Activated CD4-positive, alpha-beta memory T cell treated with anti-CD3 and anti-CD28 coated beads for 36 hours (primary cell): ENCODE measurements around the gene IBA57. TPM values are rescaled to one million over a fixed set of nuclear protein-coding genes. Genes with fewer than 3 reads are reported as not detected.

Experiments
- CTCF ChIA-PET: fragments of 350-600 bp; sonication (Branson Sonifier 250); formaldehyde crosslinking; loops from one replicate; lab custom pipeline; 2021; ENCODE audit warnings: antibody characterized with exemption, inconsistent platforms; lab: Charles Lee
- POLR2A ChIA-PET: fragments of 350-600 bp; sonication (Branson Sonifier 250); formaldehyde crosslinking; loops from one replicate; lab custom pipeline; 2021; ENCODE audit warnings: antibody characterized with exemption; lab: Charles Lee
- DNase-seq: peaks from one replicate; pipeline ENCODE4 v3.0.0-alpha.2; 2020
- H3K27ac Mint-ChIP-seq: one replicate; pipeline ENCODE4 v1.8.0; 2021; ENCODE audit warnings: mixed read lengths
- H3K27me3 Mint-ChIP-seq: one replicate; pipeline ENCODE4 v1.8.0; 2021; ENCODE audit warnings: mixed read lengths
- H3K36me3 Mint-ChIP-seq: one replicate; pipeline ENCODE4 v1.8.0; 2021; ENCODE audit warnings: mixed read lengths
- H3K4me1 Mint-ChIP-seq: one replicate; pipeline ENCODE4 v1.8.0; 2021; ENCODE audit warnings: low read depth, mixed read lengths
- H3K4me3 Mint-ChIP-seq: one replicate; pipeline ENCODE4 v1.8.0; 2021; ENCODE audit warnings: mild to moderate bottlenecking, mixed read lengths
- H3K9me3 Mint-ChIP-seq: one replicate; pipeline ENCODE4 v1.8.0; 2021; ENCODE audit warnings: mixed read lengths
- intact Hi-C: fragments of 100-400 bp; cut with micrococcal nuclease; formaldehyde crosslinking; loops from one replicate; pipeline ENCODE4 v1.15.1; 2023
- total RNA-seq, 2 experiments: library from RNA; stranded (reverse); gene quantifications; one replicate each; pipeline ENCODE4 v1.2.3, GENCODE V29; 2021

IBA57 gene
- 1 to 10 TPM; 3.8 to 4.8 TPM for total RNA-seq

DNA sequence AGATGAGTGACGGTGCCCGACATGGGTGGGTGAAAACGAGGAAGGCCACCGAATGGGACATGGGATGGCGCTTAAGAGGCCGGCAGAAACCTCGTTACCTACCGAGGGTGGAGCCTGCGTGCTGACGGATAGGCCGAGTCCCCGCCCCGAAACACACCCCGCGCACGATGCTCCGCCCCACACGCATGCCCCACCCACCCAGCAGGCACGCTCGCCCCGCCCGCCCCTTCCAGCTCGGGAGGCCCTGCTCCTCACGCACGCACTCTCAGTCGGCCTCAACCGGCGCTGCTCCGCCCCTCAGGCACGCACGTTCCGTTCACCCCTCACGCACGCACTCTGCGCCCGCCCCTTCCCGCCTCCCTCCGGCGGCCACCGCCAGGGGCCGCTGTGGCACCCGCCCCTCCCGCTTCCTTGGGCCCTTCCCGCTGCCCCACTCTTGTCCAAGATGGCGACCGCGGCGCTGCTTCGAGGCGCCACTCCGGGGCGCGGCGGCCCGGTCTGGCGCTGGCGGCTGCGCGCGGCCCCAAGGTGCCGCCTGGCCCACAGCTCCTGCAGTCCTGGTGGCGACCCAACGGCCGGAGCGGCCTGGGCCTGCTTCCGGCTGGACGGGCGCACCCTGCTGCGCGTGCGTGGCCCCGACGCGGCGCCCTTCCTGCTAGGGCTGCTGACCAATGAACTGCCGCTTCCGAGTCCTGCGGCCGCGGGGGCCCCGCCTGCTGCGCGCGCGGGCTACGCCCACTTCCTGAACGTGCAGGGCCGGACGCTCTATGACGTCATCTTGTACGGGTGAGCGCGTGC lies at the start of gene IBA57:
TSS of gene IBA57 (plus strand) at position 433 of the 798 bp plus-strand sequence. CDS start at position 446, 13 bp downstream.
- intact Hi-C loops: loop anchor here (1.0 to 10.0 kb wide), 8 partner anchors 25 to 431 kb away; partner anchors contain the start of genes ARF1, C1orf35, GUK1 and JMJD4
- Mint-ChIP-seq H3K27me3 (no peaks in the 10 kb centered on the region), H3K4me3 (peak within 1 kb of the TSS; percentile 81), H3K36me3 (no peaks in the 10 kb centered on the region), H3K27ac (peak within 1 kb of the TSS; percentile 89), H3K9me3 (no peaks in the 10 kb centered on the region), H3K4me1 (peaks cover 33% of the 10 kb centered on the region)
- peak; percentile 100 for DNase-seq
- ChIA-PET POLR2A (interaction anchor here (0.7 to 3.2 kb wide), 11 partner anchors 9 to 241 kb away, joined by 3 to 33 read pairs (median 4); partner anchors contain the start of genes ARF1, GUK1 and TRIM11), CTCF (interaction anchor here (0.6 to 4.4 kb wide), 23 partner anchors 8 to 404 kb away, joined by 3 to 46 read pairs (median 4); partner anchors contain the start of gene GUK1)

DNA sequence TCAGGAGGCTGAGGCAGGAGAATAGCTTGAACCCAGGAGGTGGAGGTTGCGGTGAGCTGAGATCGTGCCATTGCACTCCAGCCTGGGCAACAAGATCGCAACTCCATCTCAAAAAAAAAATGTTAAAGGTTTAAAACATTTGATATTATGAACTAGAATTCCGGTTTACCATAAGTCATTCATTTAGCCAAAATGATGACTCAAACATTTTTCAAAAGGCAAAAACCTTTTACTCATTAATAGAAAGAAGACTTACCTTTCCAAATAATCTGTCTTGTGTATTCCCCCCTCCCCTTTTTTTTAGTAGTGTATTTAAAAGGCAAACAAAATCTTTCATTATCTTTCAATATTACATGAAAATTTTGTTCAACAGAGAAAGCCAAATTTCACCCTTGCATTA lies 48.3 kb upstream of the IBA57 start:
- peaks cover 4% of the 10 kb centered on the region for H3K9me3 Mint-ChIP-seq
- no peak overlapping the region for H3K27ac Mint-ChIP-seq

GRCh38 chr1:228118040-228118439 lies 47.6 kb upstream of the IBA57 start:
- no peak overlapping the region for H3K4me3 Mint-ChIP-seq

More for the DNA sequence above, 48.3 kb upstream of the IBA57 start:
- H3K4me3 Mint-ChIP-seq: no peak overlapping the region
- H3K27me3 Mint-ChIP-seq: no peaks in the 10 kb centered on the region
- peaks cover 3% of the 10 kb centered on the region for H3K36me3 Mint-ChIP-seq
- no peaks in the 10 kb centered on the region for H3K4me1 Mint-ChIP-seq
- intact Hi-C loops: no loop called here
- CTCF ChIA-PET: no interaction called here
- no peak for DNase-seq
- POLR2A ChIA-PET: no interaction called here

GRCh38 chr1:228120351-228120750 lies 45.3 kb upstream of the IBA57 start:
- ChIA-PET POLR2A (no interaction called here), CTCF (no interaction called here)
- no peak overlapping the region for H3K4me3 Mint-ChIP-seq
- peaks cover 3% of the 10 kb centered on the region for H3K36me3 Mint-ChIP-seq
- no peak for DNase-seq
- H3K4me1 Mint-ChIP-seq: no peaks in the 10 kb centered on the region
- H3K27ac Mint-ChIP-seq: no peak overlapping the region
- intact Hi-C loops: no loop called here
- peaks cover 4% of the 10 kb centered on the region for H3K9me3 Mint-ChIP-seq
- H3K27me3 Mint-ChIP-seq: no peaks in the 10 kb centered on the region

More at GRCh38 chr1:228118040-228118439, 47.6 kb upstream of the IBA57 start:
- Mint-ChIP-seq H3K4me1 (no peaks in the 10 kb centered on the region), H3K27ac (no peak overlapping the region), H3K36me3 (peaks cover 3% of the 10 kb centered on the region), H3K9me3 (peaks cover 4% of the 10 kb centered on the region), H3K27me3 (no peaks in the 10 kb centered on the region)
- no peak for DNase-seq
- intact Hi-C loops: no loop called here
- ChIA-PET CTCF (interaction anchor here (1.3 kb wide), 1 partner anchor 13 kb away, joined by 5 read pairs; no protein-coding TSS in a partner anchor), POLR2A (no interaction called here)

DNA sequence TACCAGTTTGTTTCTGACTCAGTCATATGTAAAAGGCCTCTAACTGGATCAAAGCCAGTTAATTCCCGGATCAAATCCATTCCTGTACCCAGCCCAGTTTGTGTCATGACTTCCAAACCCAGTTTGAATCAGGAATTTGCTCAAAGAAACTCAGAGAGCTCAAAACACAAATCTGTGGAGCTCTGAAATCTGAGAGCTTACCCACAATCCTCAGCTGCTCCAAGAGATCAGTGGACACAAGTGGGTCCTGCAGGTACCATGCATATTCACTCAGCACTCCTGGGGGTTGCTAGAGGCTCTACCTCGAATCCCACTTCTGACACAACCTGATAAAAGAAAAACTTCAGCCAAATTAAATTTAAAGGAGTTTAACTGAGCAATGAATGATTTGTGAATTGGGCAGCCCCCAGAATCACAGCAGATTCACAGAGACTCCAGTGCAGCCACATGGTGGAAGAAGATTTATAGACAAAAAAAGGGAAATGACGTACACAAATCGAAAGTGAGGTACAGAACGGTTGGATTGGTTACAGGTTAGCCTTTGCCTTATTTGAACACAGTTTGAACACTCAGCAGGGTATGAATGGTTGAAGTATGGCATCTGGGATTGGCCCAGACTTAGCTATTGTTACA lies 44.6 kb upstream of the IBA57 start:
- no peaks in the 10 kb centered on the region for H3K27me3 Mint-ChIP-seq
- peaks cover 4% of the 10 kb centered on the region for H3K9me3 Mint-ChIP-seq
- peaks cover 3% of the 10 kb centered on the region for H3K36me3 Mint-ChIP-seq
- intact Hi-C loops: no loop called here
- DNase-seq: no peak
- no peaks in the 10 kb centered on the region for H3K4me1 Mint-ChIP-seq
- H3K4me3 Mint-ChIP-seq: peak overlapping the region; percentile 45
- POLR2A ChIA-PET: no interaction called here
- H3K27ac Mint-ChIP-seq: no peak overlapping the region
- CTCF ChIA-PET: interaction anchor here (2.3 kb wide), 1 partner anchor 10 kb away, joined by 11 read pairs; no protein-coding TSS in a partner anchor

DNA sequence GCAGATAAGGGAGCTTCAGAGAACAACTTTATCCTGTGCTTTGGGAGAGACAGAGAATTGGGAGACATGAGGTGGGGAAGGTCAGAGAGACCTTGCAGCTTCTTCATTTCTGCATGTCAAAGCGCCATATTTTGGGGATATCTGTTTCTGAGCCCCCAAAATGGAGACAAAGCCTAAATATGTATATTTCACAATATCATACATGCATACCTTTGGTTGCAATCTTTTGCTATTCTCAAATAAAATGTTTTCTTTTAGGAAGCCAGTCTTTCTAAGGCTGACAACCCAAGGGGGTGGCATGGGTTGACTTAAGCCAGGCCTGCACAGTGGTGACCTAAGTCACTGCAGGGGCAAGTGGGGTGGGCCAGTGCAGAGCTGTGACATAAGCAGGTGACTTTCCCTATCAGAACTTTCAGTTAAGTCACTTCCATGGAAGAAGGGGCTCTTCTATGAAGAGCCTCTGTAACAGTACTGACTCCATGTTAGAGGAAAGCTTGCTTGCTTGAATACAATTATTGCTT lies 42.6 kb upstream of the IBA57 start:
- Mint-ChIP-seq H3K4me3 (no peak overlapping the region), H3K27ac (no peak overlapping the region), H3K4me1 (no peaks in the 10 kb centered on the region), H3K9me3 (peaks cover 3% of the 10 kb centered on the region), H3K27me3 (no peaks in the 10 kb centered on the region), H3K36me3 (peaks cover 2% of the 10 kb centered on the region)
- intact Hi-C loops: no loop called here
- ChIA-PET CTCF (interaction anchor here (1.0 to 2.3 kb wide), 2 partner anchors 8 to 15 kb away, joined by 4 to 11 read pairs; no protein-coding TSS in a partner anchor), POLR2A (no interaction called here)
- no peak for DNase-seq

DNA sequence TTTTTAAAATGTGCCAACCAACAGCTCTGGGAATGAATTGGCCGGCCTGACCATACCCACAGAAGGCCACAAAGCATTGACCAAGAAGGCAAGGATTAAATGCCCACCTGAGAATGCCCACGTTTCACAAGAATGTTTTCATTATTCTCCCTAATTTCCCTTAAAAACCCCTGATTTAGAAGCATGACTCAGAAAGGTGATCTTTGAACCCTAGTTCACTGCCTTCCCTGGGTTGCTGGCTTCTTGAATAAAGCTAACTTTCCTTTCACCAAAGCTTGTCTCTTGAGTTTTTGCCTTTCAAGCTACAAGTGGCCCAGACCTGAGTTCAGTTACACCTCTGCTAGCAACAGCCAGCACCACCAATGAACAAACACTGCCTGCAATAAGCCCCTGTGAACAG lies 42.1 kb upstream of the IBA57 start:
- intact Hi-C loops: no loop called here
- H3K4me1 Mint-ChIP-seq: no peaks in the 10 kb centered on the region
- ChIA-PET POLR2A (no interaction called here), CTCF (interaction anchor here (1.0 kb wide), 1 partner anchor 14 kb away, joined by 4 read pairs; no protein-coding TSS in a partner anchor)
- no peaks in the 10 kb centered on the region for H3K36me3 Mint-ChIP-seq
- no peak overlapping the region for H3K27ac Mint-ChIP-seq
- H3K27me3 Mint-ChIP-seq: no peaks in the 10 kb centered on the region
- no peaks in the 10 kb centered on the region for H3K9me3 Mint-ChIP-seq
- no peak for DNase-seq
- no peak overlapping the region for H3K4me3 Mint-ChIP-seq

- H3K9me3 Mint-ChIP-seq: no peaks in the 10 kb centered on the region
- H3K36me3 Mint-ChIP-seq: no peaks in the 10 kb centered on the region
- no peaks in the 10 kb centered on the region for H3K27me3 Mint-ChIP-seq
- no peaks in the 10 kb centered on the region for H3K4me1 Mint-ChIP-seq
- POLR2A ChIA-PET: no interaction called here
- intact Hi-C loops: no loop called here
- DNase-seq: no peak
- no peak overlapping the region for H3K27ac Mint-ChIP-seq
- CTCF ChIA-PET: interaction anchor here (1.9 kb wide), 1 partner anchor 40 kb away, joined by 6 read pairs; the partner anchor contains the start of gene IBA57
- no peak overlapping the region for H3K4me3 Mint-ChIP-seq
These were observed 40.4 kb upstream of the IBA57 start for GRCh38 chr1:228125185-228125584.

GRCh38 chr1:228131766-228132165 lies 33.8 kb upstream of the IBA57 start:
- ChIA-PET CTCF (interaction anchor here (1.0 to 4.5 kb wide), 5 partner anchors 10 to 178 kb away, joined by 3 to 46 read pairs (median 5); partner anchors contain the start of genes IBA57 and MRPL55), POLR2A (no interaction called here)
- Mint-ChIP-seq H3K36me3 (no peaks in the 10 kb centered on the region), H3K27me3 (peaks cover 11% of the 10 kb centered on the region), H3K27ac (no peak overlapping the region), H3K9me3 (no peaks in the 10 kb centered on the region), H3K4me3 (no peak overlapping the region), H3K4me1 (peaks cover 2% of the 10 kb centered on the region)
- no peak for DNase-seq
- intact Hi-C loops: loop anchor here (2.0 to 5.0 kb wide), 3 partner anchors 36 to 383 kb away; partner anchors contain the start of gene IBA57

DNA sequence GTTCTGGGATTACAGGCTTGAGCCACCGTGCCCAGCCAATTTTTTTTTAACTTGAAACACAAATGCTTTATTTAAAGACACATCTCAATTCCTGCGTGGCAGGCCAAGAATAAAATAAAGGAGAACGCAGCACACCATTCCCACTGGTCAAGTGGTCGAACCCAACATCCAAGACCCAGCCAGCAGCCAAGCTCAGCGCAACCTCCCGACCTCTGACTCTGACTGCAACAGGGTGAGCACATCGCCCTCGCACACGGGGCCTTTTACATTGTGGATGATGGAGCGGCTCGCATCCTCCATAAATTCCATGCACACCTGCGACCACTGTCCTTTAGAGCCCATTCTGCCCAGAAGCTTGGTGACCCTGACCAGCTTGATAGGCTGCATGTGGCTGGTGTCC lies 31.0 kb upstream of the IBA57 start:
- peaks cover 11% of the 10 kb centered on the region for H3K27me3 Mint-ChIP-seq
- no peak for DNase-seq
- ChIA-PET POLR2A (no interaction called here), CTCF (interaction anchor here (1.9 kb wide), 1 partner anchor 32 kb away, joined by 5 read pairs; no protein-coding TSS in a partner anchor)
- no peaks in the 10 kb centered on the region for H3K9me3 Mint-ChIP-seq
- intact Hi-C loops: loop anchor here (5.0 kb wide), 2 partner anchors 33 to 143 kb away; partner anchors contain the start of gene IBA57
- H3K4me3 Mint-ChIP-seq: no peak overlapping the region
- no peak overlapping the region for H3K27ac Mint-ChIP-seq
- H3K36me3 Mint-ChIP-seq: no peaks in the 10 kb centered on the region
- H3K4me1 Mint-ChIP-seq: peaks cover 2% of the 10 kb centered on the region

DNA sequence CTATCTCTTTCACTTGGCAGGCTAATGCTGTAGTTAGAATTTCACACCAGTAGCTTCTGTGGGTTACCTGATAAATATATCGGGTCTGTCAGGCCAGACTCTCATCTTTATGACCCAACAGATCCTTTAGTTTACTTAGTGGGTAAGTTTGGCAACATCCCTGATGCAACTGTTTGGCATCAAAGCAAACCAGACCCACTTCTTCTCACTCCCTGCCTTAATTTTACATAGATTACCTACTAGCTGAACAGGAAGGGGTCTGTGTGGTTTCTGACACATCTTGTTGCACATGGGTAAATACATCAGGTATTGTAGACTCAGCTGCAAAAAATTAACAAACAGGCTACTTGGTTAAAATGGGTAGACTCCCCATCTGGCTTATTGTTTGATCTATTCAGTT lies 28.7 kb upstream of the IBA57 start:
- peaks cover 6% of the 10 kb centered on the region for H3K27me3 Mint-ChIP-seq
- CTCF ChIA-PET: interaction anchor here (0.8 to 2.5 kb wide), 3 partner anchors 30 to 138 kb away, joined by 3 to 7 read pairs (median 5); no protein-coding TSS in a partner anchor
- peaks cover 3% of the 10 kb centered on the region for H3K4me1 Mint-ChIP-seq
- no peak overlapping the region for H3K27ac Mint-ChIP-seq
- no peak overlapping the region for H3K4me3 Mint-ChIP-seq
- H3K36me3 Mint-ChIP-seq: peaks cover 3% of the 10 kb centered on the region
- H3K9me3 Mint-ChIP-seq: no peaks in the 10 kb centered on the region
- POLR2A ChIA-PET: interaction anchor here (1.1 to 1.7 kb wide), 2 partner anchors 29 to 30 kb away, joined by 3 to 6 read pairs; partner anchors contain the start of gene IBA57
- no peak for DNase-seq
- intact Hi-C loops: no loop called here
